Caco-2 (cell line): ENCODE measurements around the gene KSR2. TPM values are rescaled to one million over a fixed set of nuclear protein-coding genes. Genes with fewer than 3 reads are reported as not detected.

ENCODE experiments used
- BruUV-seq: library from RNA; stranded (reverse); fragments of 400-500 nt; replicated peaks from 2 replicates; lab custom pipeline; 2021; lab: Mats Ljungman, UMichigan
- CTCF ChIA-PET: fragments of 300-600 bp; sonication (Branson Sonifier 250); formaldehyde crosslinking; loops from one replicate; lab custom pipeline; 2022; ENCODE audit warnings: antibody characterized with exemption; lab: Charles Lee
- POLR2A ChIA-PET: fragments of 300-600 bp; sonication (Branson Sonifier 250); formaldehyde crosslinking; loops from one replicate; lab custom pipeline; 2022; ENCODE audit warnings: antibody characterized with exemption; lab: Charles Lee
- DNase-seq, 2 experiments: peaks; one replicate each; pipeline versions ENCODE4 v3.0.0 to v3.0.0-alpha.2; 2020 to 2022
- H3K27me3 ChIP-seq: replicated peaks from 2 replicates; pipeline ENCODE4 v1.6.0; 2011; ENCODE audit warnings: low read length; ENCODE audit not compliant: control insufficient read depth, insufficient read depth
- H3K36me3 ChIP-seq: 2 replicates; pipeline ENCODE4 v1.5.1; 2011; ENCODE audit warnings: low read length; ENCODE audit not compliant: control insufficient read depth, insufficient read depth
- H3K4me1 ChIP-seq: fragments of 250-450 bp; sonication (Bioruptor Pico); 2 replicates; pipeline ENCODE4 v1.5.1; 2020; ENCODE audit warnings: mild to moderate bottlenecking
- H3K4me3 ChIP-seq: 2 replicates; pipeline ENCODE4 v1.5.1; 2011; ENCODE audit warnings: low read depth, mild to moderate bottlenecking, control low read depth, low read length
- H3K9me3 ChIP-seq: fragments of 250-450 bp; sonication (Bioruptor Pico); 2 replicates; pipeline ENCODE4 v1.5.1; 2020; ENCODE audit warnings: mild to moderate bottlenecking, moderate library complexity
- H3K27ac Mint-ChIP-seq: one replicate; pipeline ENCODE4 v1.8.0; 2022; ENCODE audit warnings: mixed read lengths; ENCODE audit not compliant: unreplicated experiment
- H3K27me3 Mint-ChIP-seq: one replicate; pipeline ENCODE4 v1.8.0; 2022; ENCODE audit warnings: mixed read lengths; ENCODE audit not compliant: insufficient read depth, unreplicated experiment
- H3K36me3 Mint-ChIP-seq: one replicate; pipeline ENCODE4 v1.8.0; 2022; ENCODE audit warnings: mild to moderate bottlenecking, mixed read lengths; ENCODE audit not compliant: insufficient read depth, unreplicated experiment
- H3K4me1 Mint-ChIP-seq: one replicate; pipeline ENCODE4 v1.8.0; 2022; ENCODE audit warnings: low read depth, mixed read lengths; ENCODE audit not compliant: unreplicated experiment
- H3K4me3 Mint-ChIP-seq: one replicate; pipeline ENCODE4 v1.8.0; 2022; ENCODE audit warnings: mild to moderate bottlenecking, moderate library complexity, mixed read lengths; ENCODE audit not compliant: unreplicated experiment
- H3K9me3 Mint-ChIP-seq: one replicate; pipeline ENCODE4 v1.8.0; 2022; ENCODE audit warnings: mixed read lengths; ENCODE audit not compliant: unreplicated experiment
- CTCF ChIP-seq, 2 experiments: fragments of 200-600 bp in 1 of 2; IDR thresholded peaks; 1 replicate in 1 of 2; 2 replicates in 1 of 2; pipeline versions ENCODE4 v1.5.1 to v1.8.0; 2011 to 2022; ENCODE audit warnings: antibody characterized with exemption in 1 of 2, control low read depth in 1 of 2, inconsistent platforms in 1 of 2, low read depth in 1 of 2, low read length in 1 of 2, mild to moderate bottlenecking in 1 of 2, moderate library complexity in 1 of 2; ENCODE audit not compliant: insufficient read depth in 1 of 2, severe bottlenecking in 1 of 2, unreplicated experiment in 1 of 2
- intact Hi-C: fragments of 100-400 bp; cut with micrococcal nuclease; formaldehyde crosslinking; loops from one replicate; pipeline ENCODE4 v1.10.0; 2022; ENCODE audit not compliant: unreplicated experiment
- total RNA-seq: library from RNA; stranded (reverse); gene quantifications from 2 replicates; pipeline ENCODE4 v1.2.3, GENCODE V29; 2022

KSR2 gene
- total RNA-seq, 1 experiment from 2014 or later: 0.66 TPM

GRCh38 chr12:117563706-117564105, 405.1 kb downstream of the KSR2 start:
- H3K4me3 ChIP-seq: no peak overlapping the region
- Mint-ChIP-seq H3K9me3 (no peaks in the 10 kb centered on the region), H3K36me3 (no peaks in the 10 kb centered on the region), H3K4me1 (no peaks in the 10 kb centered on the region), H3K4me3 (no peak overlapping the region), H3K27ac (no peak overlapping the region), H3K27me3 (peaks cover 8% of the 10 kb centered on the region)
- ChIA-PET CTCF (no interaction called here), POLR2A (no interaction called here)
- BruUV-seq: no TSS peak
- intact Hi-C loops: no loop called here
- no peaks in the 10 kb centered on the region for H3K36me3 ChIP-seq
- H3K4me1 ChIP-seq: no peaks in the 10 kb centered on the region
- no peaks in the 10 kb centered on the region; the same call in 1 of the 2 replicates for H3K27me3 ChIP-seq
- TF ChIP-seq CTCF (IDR thresholded peaks at IDR 0.05; ENCODE audit: insufficient read depth in 1 of 2, low read depth in 1 of 2, low read length in 1 of 2, severe bottlenecking in 1 of 2, unreplicated experiment in 1 of 2): no peak
- no peaks in the 10 kb centered on the region for H3K9me3 ChIP-seq
- no peak for DNase-seq

- CTCF ChIA-PET: no interaction called here
- no TSS peak for BruUV-seq
- H3K27me3 Mint-ChIP-seq: peaks cover 13% of the 10 kb centered on the region
These were observed 405.8 kb downstream of the KSR2 start for GRCh38 chr12:117563007-117563406.

GRCh38 chr12:117561990-117562389, 406.8 kb downstream of the KSR2 start:
- DNase-seq: no peak
- Mint-ChIP-seq H3K27me3 (peaks cover 13% of the 10 kb centered on the region), H3K4me1 (no peaks in the 10 kb centered on the region), H3K36me3 (no peaks in the 10 kb centered on the region), H3K27ac (no peak overlapping the region), H3K9me3 (no peaks in the 10 kb centered on the region), H3K4me3 (no peak overlapping the region)
- intact Hi-C loops: no loop called here
- no TSS peak for BruUV-seq
- ChIA-PET CTCF (no interaction called here), POLR2A (no interaction called here)
- Histone ChIP-seq H3K4me1 (no peaks in the 10 kb centered on the region), H3K27me3 (no peaks in the 10 kb centered on the region; the same call in 1 of the 2 replicates), H3K4me3 (no peak overlapping the region), H3K36me3 (no peaks in the 10 kb centered on the region), H3K9me3 (no peaks in the 10 kb centered on the region)
- no peak for TF ChIP-seq CTCF (IDR thresholded peaks at IDR 0.05; ENCODE audit: insufficient read depth in 1 of 2, low read depth in 1 of 2, low read length in 1 of 2, severe bottlenecking in 1 of 2, unreplicated experiment in 1 of 2)

More at GRCh38 chr12:117563007-117563406, 405.8 kb downstream of the KSR2 start:
- Histone ChIP-seq H3K4me3 (no peak overlapping the region), H3K4me1 (no peaks in the 10 kb centered on the region), H3K27me3 (no peaks in the 10 kb centered on the region; the same call in 1 of the 2 replicates), H3K9me3 (no peaks in the 10 kb centered on the region), H3K36me3 (no peaks in the 10 kb centered on the region)
- Mint-ChIP-seq H3K4me3 (no peak overlapping the region), H3K27ac (no peak overlapping the region), H3K4me1 (no peaks in the 10 kb centered on the region), H3K9me3 (no peaks in the 10 kb centered on the region), H3K36me3 (no peaks in the 10 kb centered on the region)
- TF ChIP-seq CTCF (IDR thresholded peaks at IDR 0.05; ENCODE audit: insufficient read depth in 1 of 2, low read depth in 1 of 2, low read length in 1 of 2, severe bottlenecking in 1 of 2, unreplicated experiment in 1 of 2): no peak
- DNase-seq: no peak
- POLR2A ChIA-PET: no interaction called here
- intact Hi-C loops: no loop called here
